Cardiac fibroblast (primary cell): ENCODE results near the gene TIGD3.

Experiments used
- DNase-seq, 2 donors: peaks; one replicate each; pipeline versions ENCODE4 v3.0.0 to v3.0.0-alpha.2; 2010; ENCODE audit warnings: low read depth in 2 of 2
- H3K4me3 ChIP-seq, 2 donors: replicated peaks in 1 of 2; 1 replicate in 1 of 2; 2 replicates in 1 of 2; pipeline ENCODE4 v1.5.1; 2011; ENCODE audit warnings: low read depth in 2 of 2, low read length in 2 of 2, mild to moderate bottlenecking in 2 of 2, moderate library complexity in 1 of 2
- TF ChIP-seq, protein P1 (sequence below): IDR thresholded peaks from one replicate; pipeline ENCODE4 v1.5.1; 2011; ENCODE audit warnings: low read depth, mild to moderate bottlenecking, low read length, inconsistent platforms

TIGD3 gene

DNA sequence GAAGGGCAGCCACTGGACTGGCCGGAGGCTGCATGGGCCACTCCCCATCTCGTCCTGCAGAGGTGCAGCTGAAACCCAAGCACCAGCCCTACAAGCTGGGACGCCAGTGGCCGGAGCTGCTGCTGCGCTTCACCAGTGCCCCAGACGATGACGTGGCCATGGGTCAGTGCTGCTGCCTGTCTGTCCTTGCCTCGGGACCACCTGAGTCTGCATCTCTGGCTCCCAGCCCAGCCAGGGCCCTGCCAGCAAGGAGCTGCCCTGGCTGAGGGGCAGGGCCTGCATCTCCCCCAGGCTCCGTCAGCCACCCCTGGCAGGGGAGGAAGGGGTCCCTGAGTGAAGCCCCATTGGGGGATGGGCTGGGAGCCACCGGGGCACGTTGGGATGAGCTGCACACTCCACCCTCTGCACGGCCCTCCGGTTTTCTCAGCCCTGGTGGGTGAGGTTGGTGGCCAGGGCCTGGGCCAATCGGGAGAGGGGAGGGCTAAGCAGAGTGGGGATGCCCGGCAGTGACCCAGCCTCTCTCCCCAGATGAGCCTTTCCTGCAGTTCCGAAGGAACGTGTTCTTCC is 39.0 kb downstream of the TIGD3 start:
- TF ChIP-seq, protein P1, sequence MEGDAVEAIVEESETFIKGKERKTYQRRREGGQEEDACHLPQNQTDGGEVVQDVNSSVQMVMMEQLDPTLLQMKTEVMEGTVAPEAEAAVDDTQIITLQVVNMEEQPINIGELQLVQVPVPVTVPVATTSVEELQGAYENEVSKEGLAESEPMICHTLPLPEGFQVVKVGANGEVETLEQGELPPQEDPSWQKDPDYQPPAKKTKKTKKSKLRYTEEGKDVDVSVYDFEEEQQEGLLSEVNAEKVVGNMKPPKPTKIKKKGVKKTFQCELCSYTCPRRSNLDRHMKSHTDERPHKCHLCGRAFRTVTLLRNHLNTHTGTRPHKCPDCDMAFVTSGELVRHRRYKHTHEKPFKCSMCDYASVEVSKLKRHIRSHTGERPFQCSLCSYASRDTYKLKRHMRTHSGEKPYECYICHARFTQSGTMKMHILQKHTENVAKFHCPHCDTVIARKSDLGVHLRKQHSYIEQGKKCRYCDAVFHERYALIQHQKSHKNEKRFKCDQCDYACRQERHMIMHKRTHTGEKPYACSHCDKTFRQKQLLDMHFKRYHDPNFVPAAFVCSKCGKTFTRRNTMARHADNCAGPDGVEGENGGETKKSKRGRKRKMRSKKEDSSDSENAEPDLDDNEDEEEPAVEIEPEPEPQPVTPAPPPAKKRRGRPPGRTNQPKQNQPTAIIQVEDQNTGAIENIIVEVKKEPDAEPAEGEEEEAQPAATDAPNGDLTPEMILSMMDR = no peak
- H3K4me3 ChIP-seq = no peak overlapping the region
- no peak for DNase-seq

DNA sequence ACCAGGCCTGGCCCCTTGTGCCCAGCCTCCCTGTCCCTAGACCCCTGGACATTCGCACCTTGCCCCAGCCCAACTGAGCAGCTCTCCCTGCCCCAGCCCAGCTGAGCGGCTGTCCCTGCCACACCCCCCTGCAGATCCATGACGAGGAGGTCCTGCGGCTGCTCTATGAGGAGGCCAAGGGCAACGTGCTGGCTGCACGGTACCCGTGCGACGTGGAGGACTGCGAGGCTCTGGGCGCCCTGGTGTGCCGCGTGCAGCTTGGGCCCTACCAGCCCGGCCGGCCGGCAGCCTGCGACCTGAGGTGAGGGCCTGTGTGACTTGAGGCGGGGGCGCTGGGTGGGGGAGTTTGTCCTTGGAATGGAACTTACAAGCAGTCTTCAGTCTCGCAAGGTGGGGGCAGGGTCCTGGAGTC is 39.6 kb downstream of the TIGD3 start:
- H3K4me3 ChIP-seq = no peak overlapping the region
- no peak for DNase-seq
- TF ChIP-seq, protein P1 = no peak

DNA sequence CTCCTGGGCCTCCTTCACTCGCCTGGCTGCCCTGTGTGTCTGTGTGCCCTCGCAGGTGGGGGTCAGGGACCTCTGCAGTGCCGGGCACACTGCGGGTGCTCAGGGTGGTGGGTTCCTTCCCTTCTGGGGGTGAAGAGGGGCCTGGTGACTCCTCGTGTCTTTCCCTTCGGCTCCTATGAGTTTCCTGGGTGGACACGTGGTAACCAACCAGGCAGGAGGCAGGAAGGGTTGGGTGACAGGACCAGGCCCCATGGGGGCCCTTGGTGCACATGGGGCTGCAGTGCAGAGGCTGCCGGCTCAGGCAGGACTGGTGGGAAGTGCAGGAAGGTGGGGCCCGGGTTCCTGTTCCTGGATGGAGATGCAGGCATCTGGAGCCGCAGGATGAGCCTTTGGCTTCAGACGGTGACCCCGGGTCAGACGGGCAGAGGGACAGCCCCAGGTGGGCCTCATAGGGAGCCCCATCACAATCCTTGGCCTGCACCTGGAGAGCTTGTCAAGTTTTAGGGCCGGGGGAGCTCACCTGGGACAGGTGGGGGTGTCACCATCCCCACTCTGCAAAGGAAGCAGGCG is 41.5 kb downstream of the TIGD3 start:
- H3K4me3 ChIP-seq = no peak overlapping the region
- DNase-seq = no peak
- TF ChIP-seq, protein P1 = no peak

DNA sequence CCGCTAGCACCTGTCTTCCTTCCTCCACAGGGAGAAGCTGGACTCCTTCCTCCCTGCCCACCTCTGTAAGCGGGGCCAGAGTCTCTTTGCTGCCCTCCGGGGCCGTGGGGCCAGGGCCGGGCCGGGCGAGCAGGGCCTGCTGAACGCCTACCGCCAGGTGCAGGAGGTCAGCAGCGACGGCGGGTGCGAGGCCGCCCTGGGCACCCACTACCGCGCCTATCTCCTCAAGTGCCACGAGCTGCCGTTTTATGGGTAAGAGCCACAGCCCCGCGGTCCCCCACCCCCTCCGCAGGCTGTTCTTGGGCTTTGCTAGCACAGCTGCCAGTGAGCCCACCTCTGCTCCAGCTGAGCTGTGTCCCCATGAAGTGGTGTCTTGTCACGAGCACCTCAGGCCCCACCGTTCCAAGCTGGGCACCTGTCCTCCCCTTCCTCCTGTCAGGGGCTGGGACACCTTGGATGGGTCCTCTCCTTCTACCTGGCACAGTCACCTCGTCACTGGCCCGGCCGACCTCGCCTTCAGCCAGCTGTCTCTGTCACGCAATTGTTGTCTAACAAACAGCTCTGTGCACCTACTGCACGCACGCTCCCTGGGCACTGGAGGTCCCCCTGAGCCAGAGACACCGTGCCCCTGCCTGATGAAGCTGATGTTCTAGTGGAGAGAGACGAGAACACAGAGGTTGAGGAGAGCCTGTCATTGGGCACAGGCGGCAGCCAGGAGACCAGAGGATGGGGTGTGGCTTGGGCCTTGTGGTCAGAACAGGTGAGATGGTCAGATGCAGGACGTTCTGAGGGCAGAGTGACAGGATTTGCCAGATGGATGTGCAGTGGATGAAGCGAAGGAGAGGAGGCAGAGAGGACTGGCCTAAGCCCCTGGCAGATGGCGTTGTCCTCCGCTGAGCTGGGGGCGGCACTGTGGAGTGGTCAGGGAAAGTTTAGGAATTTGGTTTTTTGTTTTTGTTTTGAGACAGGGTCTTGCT is 42.5 kb downstream of the TIGD3 start:
- TF ChIP-seq, protein P1 = no peak
- DNase-seq = no peak
- H3K4me3 ChIP-seq = no peak overlapping the region

DNA sequence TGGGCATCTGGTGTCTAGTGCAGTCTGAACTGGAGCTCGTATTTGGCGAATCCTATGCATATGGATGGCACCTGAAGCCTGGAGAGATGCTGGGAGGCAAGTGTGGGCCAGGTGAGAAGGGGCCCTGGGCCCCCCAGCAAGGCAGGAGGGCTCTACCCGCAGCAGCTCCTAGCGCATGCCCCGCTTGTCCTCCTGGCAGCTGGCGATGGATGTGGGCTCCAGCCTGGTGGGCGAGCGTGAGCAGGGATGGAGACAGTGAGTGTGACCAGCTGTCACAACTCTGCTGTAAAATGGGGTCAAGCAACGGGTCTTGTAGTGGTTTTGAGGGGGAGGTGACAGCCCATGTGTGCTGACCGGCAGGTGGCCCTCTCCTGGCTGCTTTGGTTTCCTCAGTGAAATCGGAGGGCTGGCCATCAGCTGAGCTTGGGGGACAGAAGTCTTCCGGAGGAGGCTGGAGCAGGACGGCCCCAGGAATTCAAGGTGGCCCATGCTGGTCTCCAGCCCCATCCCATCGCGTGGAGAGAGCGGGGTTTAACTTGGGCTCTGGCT is 43.9 kb downstream of the TIGD3 start:
- TF ChIP-seq, protein P1 = no peak
- no peak overlapping the region for H3K4me3 ChIP-seq
- DNase-seq = no peak

DNA sequence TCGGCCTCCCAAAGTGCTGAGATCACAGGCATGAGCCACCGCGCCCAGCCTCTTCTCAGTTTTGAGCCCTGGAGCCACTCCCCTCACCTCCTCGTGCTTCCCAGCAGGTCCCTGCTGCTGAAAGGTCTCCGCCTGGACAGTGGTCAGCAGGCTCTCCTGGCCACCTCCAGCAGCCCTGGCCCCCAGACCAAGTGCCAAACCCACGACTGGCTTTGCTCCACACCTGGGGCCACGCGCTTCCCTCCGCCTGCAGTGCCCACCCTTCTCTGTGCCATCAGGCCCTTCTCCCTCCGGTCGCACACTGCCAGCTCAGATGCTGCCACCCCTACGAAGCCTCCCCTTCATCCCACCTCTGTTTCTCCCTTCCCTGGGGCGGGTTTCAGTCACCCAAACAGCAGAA is 44.7 kb downstream of the TIGD3 start:
- TF ChIP-seq, protein P1 = no peak
- no peak for DNase-seq
- no peak overlapping the region for H3K4me3 ChIP-seq
